Measurements from ENCODE around the gene PDXP.

DNA sequence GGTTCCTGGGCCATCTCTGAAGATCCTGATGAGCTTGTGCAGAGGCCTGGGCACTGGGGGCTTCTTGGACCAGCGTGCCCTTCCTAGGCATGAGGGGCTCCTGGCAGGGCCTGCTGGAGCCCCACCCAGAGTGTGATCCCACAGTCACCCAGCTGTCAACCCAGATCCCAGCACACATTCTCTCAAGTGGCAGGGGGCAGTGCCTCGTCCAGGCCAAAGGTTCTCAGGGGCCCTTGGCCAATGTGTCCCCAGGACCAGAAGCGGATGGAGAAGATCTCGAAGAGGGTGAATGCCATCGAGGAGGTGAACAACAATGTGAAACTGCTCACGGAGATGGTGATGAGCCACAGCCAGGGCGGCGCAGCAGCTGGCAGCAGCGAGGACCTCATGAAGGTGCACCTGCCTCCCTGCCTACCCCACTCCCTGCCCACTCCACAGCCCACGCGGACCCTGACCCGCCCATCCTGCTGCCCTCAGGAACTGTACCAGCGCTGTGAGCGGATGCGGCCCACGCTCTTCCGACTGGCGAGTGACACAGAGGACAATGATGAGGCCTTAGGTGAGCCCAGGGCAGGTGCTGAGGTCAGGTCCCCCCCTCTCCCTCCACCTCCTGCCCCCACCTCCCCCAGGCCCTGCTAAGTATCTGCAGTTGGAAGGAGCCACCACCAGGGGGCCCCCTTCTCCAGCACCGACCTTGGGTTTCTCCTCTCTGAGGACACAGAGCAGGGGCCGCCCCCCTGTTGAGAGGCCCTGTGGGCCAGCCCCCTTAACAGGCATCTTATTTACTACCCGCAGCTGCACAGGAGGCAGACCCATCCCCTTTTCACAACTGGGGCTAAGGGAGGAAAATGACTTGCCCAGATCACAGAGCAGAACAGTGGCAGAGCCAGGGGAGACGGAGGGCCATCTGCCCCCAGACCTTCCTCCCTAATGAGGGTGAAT lies 35.2 kb upstream of the PDXP start:
- TF ChIP-seq, protein P1, sequence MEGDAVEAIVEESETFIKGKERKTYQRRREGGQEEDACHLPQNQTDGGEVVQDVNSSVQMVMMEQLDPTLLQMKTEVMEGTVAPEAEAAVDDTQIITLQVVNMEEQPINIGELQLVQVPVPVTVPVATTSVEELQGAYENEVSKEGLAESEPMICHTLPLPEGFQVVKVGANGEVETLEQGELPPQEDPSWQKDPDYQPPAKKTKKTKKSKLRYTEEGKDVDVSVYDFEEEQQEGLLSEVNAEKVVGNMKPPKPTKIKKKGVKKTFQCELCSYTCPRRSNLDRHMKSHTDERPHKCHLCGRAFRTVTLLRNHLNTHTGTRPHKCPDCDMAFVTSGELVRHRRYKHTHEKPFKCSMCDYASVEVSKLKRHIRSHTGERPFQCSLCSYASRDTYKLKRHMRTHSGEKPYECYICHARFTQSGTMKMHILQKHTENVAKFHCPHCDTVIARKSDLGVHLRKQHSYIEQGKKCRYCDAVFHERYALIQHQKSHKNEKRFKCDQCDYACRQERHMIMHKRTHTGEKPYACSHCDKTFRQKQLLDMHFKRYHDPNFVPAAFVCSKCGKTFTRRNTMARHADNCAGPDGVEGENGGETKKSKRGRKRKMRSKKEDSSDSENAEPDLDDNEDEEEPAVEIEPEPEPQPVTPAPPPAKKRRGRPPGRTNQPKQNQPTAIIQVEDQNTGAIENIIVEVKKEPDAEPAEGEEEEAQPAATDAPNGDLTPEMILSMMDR (conservative IDR thresholded peaks at IDR 0.05; ENCODE audit: low read depth in 2 of 2), result peak; percentile 81 to 88
- TF ChIP-seq EZH2 (IDR thresholded peaks at IDR 0.05; ENCODE audit: low read depth, unreplicated experiment) (no peak), STAT1 (IDR thresholded peaks at IDR 0.05; ENCODE audit: unreplicated experiment) (no peak), POLR2AphosphoS5 (IDR thresholded peaks at IDR 0.05; ENCODE audit: low read depth) (no peak), JUNB (IDR thresholded peaks at IDR 0.05; ENCODE audit: unreplicated experiment) (no peak)

Data from GM23338 (cell line).